Measurements from ENCODE around the gene BCAP29.

Gene BCAP29

DNA sequence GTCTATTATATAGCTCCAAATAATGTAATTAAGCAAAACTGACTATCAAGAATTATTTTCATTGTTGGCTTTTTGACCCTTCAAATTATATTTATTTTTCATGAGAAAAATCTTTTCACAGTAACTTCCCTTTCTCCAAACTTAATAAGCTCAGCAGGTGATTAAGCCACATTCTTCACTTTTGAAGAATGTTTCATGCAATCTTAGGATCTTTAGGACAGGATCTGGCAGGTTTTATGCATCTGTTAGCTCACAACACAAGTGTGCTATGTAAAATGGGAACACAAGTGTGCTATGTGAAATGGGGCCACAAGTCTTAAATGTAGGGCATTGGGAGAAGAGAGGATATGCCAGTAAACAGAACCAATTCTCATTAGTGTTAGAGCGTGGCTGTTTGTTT lies 26.3 kb downstream of the BCAP29 start:
- no peaks in the 10 kb centered on the region for H3K27me3 ChIP-seq (ENCODE audit: insufficient read depth, low read depth)
- no peaks in the 10 kb centered on the region for H3K4me1 ChIP-seq (ENCODE audit: low read depth, poor library complexity, severe bottlenecking)
- H3K27ac ChIP-seq, result no peak overlapping the region
- H3K4me3 ChIP-seq (IDR thresholded peaks at IDR 0.05; ENCODE audit: insufficient read depth, low read depth, low read length), result no peak overlapping the region
- H3K4me2 ChIP-seq, result no peak overlapping the region
- no peaks in the 10 kb centered on the region for H3K36me3 ChIP-seq (ENCODE audit: insufficient read depth)
- H3K9ac ChIP-seq, result no peak overlapping the region
- H4K20me1 ChIP-seq (ENCODE audit: insufficient read depth), result no peaks in the 10 kb centered on the region
- no peaks in the 10 kb centered on the region for H3K79me2 ChIP-seq (ENCODE audit: insufficient read depth, low read depth)
- H2AFZ ChIP-seq (ENCODE audit: low read depth), result no peak overlapping the region
- TF ChIP-seq, protein P1, sequence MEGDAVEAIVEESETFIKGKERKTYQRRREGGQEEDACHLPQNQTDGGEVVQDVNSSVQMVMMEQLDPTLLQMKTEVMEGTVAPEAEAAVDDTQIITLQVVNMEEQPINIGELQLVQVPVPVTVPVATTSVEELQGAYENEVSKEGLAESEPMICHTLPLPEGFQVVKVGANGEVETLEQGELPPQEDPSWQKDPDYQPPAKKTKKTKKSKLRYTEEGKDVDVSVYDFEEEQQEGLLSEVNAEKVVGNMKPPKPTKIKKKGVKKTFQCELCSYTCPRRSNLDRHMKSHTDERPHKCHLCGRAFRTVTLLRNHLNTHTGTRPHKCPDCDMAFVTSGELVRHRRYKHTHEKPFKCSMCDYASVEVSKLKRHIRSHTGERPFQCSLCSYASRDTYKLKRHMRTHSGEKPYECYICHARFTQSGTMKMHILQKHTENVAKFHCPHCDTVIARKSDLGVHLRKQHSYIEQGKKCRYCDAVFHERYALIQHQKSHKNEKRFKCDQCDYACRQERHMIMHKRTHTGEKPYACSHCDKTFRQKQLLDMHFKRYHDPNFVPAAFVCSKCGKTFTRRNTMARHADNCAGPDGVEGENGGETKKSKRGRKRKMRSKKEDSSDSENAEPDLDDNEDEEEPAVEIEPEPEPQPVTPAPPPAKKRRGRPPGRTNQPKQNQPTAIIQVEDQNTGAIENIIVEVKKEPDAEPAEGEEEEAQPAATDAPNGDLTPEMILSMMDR (conservative IDR thresholded peaks at IDR 0.05; ENCODE audit: low read depth, low read length), result no peak

DNA sequence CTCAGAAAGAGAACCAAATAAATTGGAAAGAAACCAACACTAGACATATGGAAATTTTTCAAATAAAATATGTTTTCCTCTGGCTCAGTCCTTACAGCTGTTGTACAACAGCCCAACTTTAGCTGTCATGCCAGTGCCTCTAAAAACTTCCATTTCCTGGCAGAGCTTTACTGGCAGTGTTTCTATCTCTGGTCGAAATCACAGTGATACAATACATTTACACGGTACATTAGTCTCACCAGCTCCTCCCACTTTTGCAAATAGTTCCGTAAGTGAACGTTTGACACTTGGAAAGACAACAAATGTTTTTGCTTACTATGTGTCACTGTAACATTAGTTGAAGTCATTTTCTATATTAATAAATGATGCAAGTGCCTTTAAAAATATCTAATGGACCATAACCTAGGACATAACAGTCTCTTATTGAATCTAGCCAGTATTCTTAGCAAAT lies 29.8 kb downstream of the BCAP29 start:
- Histone ChIP-seq H3K27me3 (ENCODE audit: insufficient read depth, low read depth) (no peaks in the 10 kb centered on the region), H3K4me3 (IDR thresholded peaks at IDR 0.05; ENCODE audit: insufficient read depth, low read depth, low read length) (no peak overlapping the region), H3K79me2 (ENCODE audit: insufficient read depth, low read depth) (no peaks in the 10 kb centered on the region), H4K20me1 (ENCODE audit: insufficient read depth) (no peaks in the 10 kb centered on the region), H3K9ac (no peak overlapping the region), H3K4me1 (ENCODE audit: low read depth, poor library complexity, severe bottlenecking) (no peaks in the 10 kb centered on the region), H2AFZ (ENCODE audit: low read depth) (no peak overlapping the region), H3K4me2 (no peak overlapping the region), H3K27ac (no peak overlapping the region), H3K36me3 (ENCODE audit: insufficient read depth) (no peaks in the 10 kb centered on the region)
- TF ChIP-seq, protein P1 (conservative IDR thresholded peaks at IDR 0.05; ENCODE audit: low read depth, low read length), result no peak

- Histone ChIP-seq H3K4me3 (IDR thresholded peaks at IDR 0.05; ENCODE audit: insufficient read depth, low read depth, low read length) (no peak overlapping the region), H3K4me1 (ENCODE audit: low read depth, poor library complexity, severe bottlenecking) (no peaks in the 10 kb centered on the region), H3K27ac (no peak overlapping the region), H3K9ac (no peak overlapping the region), H3K4me2 (no peak overlapping the region), H4K20me1 (ENCODE audit: insufficient read depth) (no peaks in the 10 kb centered on the region), H3K27me3 (ENCODE audit: insufficient read depth, low read depth) (no peaks in the 10 kb centered on the region), H3K36me3 (ENCODE audit: insufficient read depth) (no peaks in the 10 kb centered on the region), H2AFZ (ENCODE audit: low read depth) (no peak overlapping the region), H3K79me2 (ENCODE audit: insufficient read depth, low read depth) (no peaks in the 10 kb centered on the region)
- TF ChIP-seq, protein P1 (conservative IDR thresholded peaks at IDR 0.05; ENCODE audit: low read depth, low read length), result no peak
Observed at GRCh38 chr7:107610323-107610722, 30.3 kb downstream of the BCAP29 start.

- Histone ChIP-seq H3K4me2 (no peak overlapping the region), H3K27me3 (ENCODE audit: insufficient read depth, low read depth) (no peaks in the 10 kb centered on the region), H3K36me3 (ENCODE audit: insufficient read depth) (no peaks in the 10 kb centered on the region), H3K79me2 (ENCODE audit: insufficient read depth, low read depth) (no peaks in the 10 kb centered on the region), H3K9ac (no peak overlapping the region), H3K27ac (no peak overlapping the region), H2AFZ (ENCODE audit: low read depth) (no peak overlapping the region), H3K4me1 (ENCODE audit: low read depth, poor library complexity, severe bottlenecking) (no peaks in the 10 kb centered on the region), H3K4me3 (IDR thresholded peaks at IDR 0.05; ENCODE audit: insufficient read depth, low read depth, low read length) (no peak overlapping the region), H4K20me1 (ENCODE audit: insufficient read depth) (no peaks in the 10 kb centered on the region)
- TF ChIP-seq, protein P1 (conservative IDR thresholded peaks at IDR 0.05; ENCODE audit: low read depth, low read length), result no peak
Observed at GRCh38 chr7:107613439-107613838, 33.4 kb downstream of the BCAP29 start.
